Stimulated activated CD4-positive, alpha-beta T cell treated with anti-CD3 and anti-CD28 coated beads, Interleukin-1b, Interleukin-23, amount 100 ng/mL, for 4 hours (primary cell): ENCODE data around the gene S1PR4.

Experiments
- DNase-seq, 2 donors: peaks; one replicate each; pipeline ENCODE4 v3.0.0-alpha.2; 2020; ENCODE audit warnings: low read depth in 2 of 2

Gene S1PR4, protein sequence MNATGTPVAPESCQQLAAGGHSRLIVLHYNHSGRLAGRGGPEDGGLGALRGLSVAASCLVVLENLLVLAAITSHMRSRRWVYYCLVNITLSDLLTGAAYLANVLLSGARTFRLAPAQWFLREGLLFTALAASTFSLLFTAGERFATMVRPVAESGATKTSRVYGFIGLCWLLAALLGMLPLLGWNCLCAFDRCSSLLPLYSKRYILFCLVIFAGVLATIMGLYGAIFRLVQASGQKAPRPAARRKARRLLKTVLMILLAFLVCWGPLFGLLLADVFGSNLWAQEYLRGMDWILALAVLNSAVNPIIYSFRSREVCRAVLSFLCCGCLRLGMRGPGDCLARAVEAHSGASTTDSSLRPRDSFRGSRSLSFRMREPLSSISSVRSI

DNA sequence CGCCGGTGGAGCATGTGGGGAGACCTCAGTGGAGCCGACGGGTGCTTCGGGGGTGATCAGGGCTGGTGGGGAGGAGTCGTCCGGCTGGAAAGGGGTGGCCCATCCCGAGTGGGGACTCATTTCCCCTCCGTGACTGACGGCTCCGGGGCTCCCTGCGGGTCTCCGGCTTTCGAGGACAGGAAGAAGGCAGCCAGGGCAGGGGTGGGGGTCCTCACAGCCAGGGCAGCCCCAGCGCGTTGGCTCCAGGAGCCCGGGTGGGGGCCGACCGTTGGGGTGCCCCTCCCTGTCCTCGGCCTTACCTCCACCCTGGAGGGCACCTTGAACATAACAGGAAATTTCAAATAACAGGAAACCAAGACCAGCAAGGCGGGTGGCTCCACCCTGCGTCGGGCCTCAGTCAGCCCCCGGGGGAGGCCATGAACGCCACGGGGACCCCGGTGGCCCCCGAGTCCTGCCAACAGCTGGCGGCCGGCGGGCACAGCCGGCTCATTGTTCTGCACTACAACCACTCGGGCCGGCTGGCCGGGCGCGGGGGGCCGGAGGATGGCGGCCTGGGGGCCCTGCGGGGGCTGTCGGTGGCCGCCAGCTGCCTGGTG, at the start of gene S1PR4:
Gene S1PR4, plus strand, starts transcription at position 393 of the 596 bp plus-strand sequence. Its CDS starts 24 bp downstream, at position 417.
- DNase-seq, result peak; percentile 25 to 46

DNA sequence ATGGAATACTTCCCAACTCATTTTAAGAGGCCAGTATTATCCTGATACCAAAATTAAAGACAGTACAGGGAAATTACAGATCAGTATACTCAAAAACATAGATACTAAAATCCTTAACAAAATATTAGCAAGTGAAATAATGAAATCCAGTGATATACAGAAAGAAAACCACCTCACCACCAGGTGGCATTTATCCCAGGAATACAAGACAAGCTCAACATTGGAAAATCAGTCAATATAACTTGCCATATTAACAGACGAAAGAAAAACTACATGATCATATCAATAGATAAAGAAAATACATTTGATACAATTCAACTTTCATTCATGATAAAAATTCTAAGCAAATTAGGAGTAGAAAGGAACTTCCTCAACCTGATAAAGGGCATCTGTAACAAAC, 49.5 kb upstream of the S1PR4 start:
- peak in 1 of 2 donors; percentile 21 for DNase-seq

DNA sequence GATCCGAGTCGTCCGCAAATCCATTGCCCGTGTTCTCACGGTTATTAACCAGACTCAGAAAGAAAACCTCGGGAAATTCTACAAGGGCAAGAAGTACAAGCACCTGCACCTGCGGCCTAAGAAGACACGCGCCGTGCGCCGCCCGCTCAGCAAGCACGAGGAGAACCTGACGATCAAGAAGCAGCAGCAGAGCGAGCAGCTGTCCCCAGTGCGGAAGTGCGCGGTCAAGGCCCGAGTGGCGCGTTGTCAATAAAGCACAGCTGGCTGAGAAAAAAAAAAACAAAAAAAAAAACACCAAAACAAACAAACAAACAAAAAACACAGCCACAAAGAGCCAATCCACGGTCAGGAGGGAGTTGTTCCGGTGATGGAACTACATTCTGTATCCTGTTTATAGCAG, 47.4 kb upstream of the S1PR4 start:
- DNase-seq, result no peak

DNA sequence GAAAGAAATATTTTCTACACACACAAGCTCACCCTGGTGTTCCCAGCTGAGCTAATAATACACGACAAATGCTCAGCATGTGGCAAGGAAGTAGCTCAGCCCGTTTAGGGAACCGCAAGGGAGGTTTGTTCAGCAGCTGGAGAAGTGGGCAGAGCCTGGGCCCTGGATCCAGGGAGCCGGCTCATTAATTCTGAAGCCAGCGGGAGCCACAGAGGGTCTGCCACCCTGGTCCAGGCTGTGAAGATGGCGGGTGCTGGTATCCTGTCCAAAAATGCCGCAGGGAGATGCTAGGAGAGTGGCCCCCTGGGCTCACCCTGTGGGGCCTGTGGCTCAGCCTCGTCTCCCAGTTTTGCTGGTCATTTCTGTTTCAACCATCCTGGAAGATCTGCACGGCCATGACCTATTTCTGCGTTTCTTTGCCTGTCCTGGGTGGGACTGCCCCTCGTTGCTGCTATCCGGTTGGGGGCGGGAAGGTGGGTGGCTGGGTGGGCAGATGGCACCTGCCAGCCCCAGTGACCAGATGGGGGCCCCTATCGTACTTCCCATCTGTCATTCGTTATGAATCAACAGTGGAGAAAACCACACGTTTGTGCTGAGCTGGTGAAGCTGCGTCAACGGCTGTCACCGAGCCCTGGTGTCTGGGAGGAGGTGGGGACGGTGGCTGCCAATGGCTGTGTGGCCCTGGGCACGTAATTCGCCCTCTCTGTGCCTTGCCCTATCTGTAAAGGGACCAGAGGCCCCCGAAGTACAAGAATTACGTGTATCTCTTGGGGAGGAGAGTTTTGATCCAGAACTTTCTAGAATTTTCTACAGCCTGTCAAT, 45.4 kb upstream of the S1PR4 start:
- peak; percentile 60 for DNase-seq

DNA sequence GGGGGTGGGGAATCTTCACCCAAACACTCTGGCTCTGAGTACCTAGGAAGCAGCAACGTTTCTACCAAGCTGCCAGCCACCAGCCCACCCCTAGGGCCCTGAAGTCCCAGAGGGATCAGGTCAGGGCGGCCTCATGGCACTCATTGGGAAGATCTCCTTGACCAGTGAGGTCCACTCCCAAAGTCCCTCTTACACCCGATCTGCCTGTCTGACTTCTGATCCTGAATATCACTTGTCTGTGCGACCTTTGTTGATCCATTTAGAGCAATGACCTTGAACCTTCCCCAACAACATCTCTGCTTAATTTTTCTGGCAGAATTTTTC, 44.8 kb upstream of the S1PR4 start:
- DNase-seq, result no peak

DNA sequence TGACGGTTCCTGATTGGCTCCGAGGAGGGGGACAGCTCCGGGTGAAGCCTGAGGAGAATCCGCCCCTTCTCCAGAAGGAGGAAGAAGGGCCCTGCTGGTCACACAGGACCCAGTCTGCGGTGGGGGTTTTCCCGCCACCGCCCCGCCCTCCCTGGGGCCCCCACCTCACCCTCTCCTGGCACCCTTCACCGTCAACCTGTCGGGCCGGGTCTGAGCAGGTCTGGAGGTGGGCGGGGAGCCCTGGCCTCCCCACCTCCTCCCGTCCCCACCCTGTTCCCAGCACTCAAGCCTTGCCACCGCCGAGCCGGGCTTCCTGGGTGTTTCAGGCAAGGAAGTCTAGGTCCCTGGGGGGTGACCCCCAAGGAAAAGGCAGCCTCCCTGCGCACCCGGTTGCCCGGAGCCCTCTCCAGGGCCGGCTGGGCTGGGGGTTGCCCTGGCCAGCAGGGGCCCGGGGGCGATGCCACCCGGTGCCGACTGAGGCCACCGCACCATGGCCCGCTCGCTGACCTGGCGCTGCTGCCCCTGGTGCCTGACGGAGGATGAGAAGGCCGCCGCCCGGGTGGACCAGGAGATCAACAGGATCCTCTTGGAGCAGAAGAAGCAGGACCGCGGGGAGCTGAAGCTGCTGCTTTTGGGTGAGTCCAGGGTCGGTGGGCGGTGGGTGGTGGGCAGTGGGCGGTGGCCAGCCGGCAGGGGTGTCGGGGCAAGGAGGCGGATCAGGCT, 42.4 kb upstream of the S1PR4 start, which contains the start of gene GNA15:
Gene GNA15, plus strand, starts transcription at position 73 of the 723 bp plus-strand sequence. Its CDS starts 418 bp downstream, at position 491.
- DNase-seq, result peak in 1 of 2 donors; percentile 20

DNA sequence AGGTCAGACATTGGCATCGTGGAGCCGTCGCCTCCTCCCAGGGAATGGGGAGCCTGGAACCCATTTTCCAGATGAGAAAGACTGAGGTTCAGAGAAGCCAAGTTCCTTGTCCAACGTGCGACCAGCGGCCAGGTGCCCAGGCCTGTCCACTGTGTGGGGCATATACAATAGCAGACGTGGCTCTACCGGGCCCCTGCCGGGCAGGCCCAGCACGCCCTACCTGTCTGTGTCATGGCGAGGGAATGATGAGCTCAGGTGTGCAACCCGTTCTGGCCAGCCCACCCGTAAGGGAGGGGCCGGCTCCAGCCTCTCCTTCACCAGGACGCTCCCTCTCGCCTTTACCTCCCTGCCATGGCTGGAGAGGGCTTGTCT, 41.9 kb upstream of the S1PR4 start:
- DNase-seq, result no peak

DNA sequence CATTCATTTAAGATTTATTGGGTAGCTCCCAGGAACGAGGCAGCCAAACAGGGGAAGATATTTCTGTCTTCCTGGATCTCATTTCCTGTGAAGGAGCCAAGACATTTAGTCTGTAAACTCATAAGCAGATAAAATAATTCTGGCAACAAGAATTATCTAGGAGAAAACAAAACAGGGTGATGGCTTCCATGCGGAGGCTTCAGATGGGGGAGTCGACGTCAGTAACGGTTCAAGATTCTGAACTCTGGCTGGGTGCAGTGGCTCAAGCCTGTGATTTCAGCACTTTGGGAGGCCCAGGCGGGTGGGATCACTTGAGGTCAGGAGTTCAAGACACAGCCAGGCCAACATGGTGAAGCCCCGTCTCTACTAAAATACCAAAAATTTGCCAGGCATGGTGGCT, 41.5 kb upstream of the S1PR4 start:
- no peak for DNase-seq

DNA sequence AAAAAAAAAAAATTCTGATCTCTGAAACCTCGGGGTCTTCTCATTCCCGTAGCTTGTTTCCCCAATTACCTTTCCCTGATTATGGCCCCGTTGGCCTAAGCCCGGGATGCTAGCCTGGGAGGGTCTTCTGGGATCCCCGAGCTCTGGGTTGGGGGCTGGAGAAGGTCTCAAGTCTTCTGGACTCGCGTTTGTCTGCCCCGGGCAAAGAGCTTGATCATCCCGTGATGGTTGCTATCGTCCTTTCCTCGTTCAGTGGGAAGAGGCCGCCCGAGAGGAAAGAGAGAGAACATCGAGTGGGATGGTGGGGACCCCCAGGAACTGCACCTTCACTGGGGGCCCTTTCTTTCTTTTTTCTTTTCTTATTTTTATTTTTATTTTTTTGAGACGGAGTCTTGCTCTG, 40.3 kb upstream of the S1PR4 start:
- no peak for DNase-seq

DNA sequence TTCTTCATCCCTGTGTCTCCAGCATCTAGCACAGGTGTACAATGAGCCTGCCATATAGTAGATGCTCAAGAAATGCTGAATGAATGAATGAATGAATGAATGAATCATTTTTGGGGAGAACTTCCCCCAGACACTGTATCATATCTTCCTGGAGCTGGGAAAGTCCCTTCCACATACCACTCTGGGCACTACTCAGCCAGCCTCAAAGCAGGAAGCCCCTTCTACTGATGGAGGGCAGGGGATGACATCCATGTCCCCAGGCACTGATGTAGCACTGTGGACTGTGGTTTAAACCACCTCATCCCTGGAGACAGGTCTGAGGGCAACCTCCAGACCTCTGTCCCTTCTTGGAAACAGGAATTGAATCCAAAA, 37.9 kb upstream of the S1PR4 start:
- no peak for DNase-seq

DNA sequence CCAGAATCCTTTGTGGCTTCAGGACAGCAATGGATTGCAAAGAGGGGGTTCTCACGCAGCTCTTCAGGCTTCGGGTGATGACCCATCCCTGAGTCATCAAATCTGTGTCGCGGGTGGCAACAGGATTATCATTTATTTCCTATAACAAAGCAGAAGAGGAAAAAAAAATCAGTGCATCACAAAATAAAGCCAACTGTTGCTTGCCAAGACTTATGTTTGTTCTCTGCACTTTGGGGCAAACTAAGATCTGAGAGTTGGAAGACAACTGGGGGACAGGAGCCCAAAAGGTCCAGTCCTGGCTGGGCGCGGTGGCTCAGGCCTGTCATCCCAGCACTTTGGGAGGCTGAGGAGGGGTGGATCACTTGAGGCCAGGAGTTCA, 36.3 kb upstream of the S1PR4 start:
- DNase-seq, result peak in 1 of 2 donors; percentile 40

DNA sequence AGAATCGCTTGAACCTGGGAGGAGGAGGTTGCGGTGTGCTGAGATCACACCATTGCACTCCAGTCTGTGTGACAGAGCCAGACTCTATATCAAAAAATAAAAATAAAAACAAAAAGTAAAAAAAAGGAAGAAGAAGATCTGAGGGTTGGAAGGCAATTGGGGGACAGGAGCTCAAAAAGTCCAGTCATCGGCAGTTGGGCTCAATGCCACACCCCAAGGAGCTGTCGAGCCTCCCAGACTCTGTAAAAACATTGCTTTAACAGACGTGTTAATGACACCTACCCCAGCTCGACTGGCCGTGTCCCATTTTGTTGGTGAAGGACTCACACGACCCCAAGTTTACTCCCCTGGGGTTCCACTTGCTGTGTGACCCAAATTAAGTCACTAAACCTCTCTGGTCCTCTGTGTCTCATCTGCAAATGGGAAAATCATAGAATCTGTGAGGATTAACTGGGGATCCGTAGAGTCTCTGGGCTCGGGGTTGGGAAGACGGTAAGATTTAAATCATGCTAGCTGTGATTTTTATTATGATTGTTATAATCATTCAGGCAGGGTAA, 35.7 kb upstream of the S1PR4 start:
- no peak for DNase-seq

DNA sequence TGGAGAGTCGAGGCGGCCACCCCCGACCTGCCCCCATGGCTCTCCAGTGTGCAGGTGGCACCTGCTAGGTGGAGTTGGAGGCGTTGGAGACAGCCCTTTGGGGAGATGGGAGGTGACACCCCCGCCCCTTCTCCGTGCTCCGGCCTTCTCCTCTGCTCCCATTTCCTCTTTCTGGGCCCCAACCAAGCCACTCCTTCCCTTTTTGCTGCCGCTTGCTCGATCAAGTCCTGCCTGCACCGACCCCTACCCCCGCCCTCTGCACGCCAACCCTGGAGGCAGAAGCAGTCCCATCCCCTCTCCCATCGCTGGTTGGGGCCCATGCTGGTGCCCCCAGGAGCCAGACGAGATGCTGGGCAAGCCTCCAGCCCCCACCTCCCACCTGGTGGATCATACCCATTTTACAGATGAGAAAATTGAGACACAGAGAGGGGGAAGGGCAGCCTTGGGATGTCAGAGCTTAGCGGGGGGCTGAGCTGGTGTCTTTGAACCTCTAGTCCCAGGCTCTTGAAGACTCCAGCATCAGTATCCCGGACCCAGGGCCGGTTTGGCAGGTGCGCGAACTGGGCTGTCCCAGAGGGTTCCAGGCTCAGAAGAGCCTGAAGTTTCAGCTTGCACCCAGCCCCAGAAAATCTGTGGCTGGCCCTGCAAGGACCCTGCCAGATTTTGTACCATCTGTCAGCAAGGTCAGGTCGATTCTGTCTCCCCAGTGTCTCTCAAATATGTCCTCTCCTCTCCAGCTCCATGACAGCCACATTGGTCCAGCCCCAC, 32.5 kb upstream of the S1PR4 start:
- no peak for DNase-seq

DNA sequence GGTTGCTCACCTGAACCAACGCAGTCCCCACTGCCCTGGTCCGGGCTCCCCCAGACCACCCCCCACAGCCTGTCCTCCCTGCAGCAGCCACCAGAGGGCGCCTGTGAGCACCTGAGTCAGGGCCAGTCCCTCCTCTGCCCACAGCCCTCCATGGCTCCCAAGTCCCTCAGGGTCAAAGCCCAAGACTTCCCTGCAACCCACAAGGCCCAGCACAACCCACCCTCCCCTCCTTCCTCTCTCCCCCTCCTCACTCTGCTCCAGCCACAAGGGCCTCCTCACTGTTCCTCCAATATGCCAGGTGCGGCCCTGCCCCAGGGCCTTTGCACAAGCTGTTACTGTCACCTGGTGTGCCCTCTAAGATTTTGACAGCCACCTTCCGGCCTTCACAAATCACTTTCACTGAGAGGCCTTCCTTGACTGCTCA, 31.9 kb upstream of the S1PR4 start:
- DNase-seq, result peak; percentile 68 to 71

DNA sequence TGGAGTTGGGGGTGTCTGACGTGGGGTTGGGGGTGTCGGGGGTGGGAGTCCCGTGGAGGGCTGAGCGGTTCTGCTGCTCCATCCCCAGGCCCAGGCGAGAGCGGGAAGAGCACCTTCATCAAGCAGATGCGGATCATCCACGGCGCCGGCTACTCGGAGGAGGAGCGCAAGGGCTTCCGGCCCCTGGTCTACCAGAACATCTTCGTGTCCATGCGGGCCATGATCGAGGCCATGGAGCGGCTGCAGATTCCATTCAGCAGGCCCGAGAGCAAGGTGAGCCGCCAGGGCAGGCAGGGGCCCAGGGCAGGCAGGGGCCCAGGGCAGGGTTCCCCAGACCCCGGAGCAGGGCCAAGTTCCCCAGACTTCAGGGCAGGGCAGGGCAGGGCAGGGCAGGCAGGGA, 30.1 kb upstream of the S1PR4 start:
- DNase-seq, result no peak

DNA sequence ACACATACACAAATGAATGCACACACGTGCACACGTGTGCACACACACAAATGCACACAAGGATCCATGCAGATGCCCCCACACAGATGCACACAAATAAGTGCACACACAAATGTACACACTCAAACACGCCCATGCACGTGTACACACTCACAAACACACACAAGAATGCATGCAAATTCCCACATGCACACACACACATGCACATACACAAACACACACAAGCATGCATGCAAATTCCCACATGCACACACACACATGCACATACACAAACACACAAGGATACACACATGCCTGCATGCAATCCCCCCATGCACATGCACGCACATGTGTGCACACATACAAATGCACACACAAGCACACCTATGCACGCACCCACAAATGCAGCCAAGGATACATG, 29.5 kb upstream of the S1PR4 start:
- DNase-seq, result no peak

DNA sequence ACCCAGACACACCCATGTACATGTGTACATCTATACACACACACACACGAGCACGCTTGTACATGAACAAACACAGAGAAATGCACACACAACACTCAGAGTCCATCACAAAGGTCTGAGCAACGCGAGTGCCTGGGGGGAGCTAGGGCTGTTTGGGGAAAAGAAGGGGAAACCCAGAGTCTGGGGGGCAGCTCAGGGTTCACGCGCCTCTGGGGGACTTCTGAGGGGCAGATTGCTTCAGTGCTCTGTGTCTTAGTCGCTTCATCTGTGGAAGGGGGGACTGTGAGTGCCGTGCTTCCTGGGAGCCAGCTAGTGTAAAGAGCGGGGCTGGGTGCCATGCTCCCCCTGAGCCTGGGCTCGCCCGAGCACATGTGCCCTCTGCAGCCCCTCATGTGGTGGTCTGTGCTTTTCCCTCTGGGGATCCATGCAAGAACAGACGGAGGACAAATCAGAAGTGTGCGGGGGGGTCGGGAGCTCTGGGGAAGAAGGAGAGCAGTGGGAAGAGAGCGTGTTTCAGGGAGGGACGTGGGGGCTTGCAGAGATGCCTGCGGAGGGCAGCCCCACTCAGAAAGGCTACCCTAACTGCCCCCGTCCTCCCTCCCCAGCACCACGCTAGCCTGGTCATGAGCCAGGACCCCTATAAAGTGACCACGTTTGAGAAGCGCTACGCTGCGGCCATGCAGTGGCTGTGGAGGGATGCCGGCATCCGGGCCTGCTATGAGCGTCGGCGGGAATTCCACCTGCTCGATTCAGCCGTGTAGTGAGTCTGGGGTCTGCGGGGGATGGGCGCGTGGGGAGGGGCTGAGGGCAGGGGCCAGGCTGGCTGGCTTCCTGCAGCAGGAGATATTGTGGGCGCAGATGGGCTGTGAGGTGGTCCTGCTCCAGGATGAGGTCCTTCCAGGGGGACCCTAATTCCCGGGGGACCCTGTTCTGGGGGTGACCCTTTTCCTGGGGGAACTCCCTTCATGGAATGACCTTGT, 28.8 kb upstream of the S1PR4 start:
- no peak for DNase-seq

DNA sequence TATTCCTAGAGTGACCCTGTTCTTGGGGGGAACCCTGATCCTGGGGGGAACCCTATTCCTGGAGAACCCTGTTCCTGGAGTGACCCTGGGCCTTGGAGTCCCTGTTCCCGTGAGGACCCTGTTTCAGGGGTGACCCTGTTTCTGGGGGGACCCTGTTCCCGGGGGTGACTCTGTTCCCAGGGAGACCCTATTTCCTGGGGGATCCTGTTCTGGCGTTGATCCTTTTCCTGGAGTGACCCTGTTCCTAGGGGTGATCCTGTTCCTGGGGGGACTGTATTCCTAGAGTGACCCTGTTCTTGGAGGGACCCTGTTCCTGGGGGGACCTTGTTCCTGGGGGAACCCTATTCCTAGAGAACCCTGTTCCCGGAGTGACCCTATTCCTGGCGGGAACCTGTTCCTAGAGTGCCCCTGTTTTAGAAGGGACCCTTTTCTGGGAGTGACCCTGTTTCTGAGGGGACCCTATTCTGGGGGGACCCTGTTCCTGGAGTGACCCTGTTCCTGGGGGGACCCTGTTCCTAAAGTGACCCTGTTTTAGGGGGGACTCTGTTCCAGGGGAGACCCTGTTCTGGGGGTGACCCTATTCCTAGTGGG, 27.7 kb upstream of the S1PR4 start:
- DNase-seq, result no peak
